ENCODE data around the gene INPP5A. TPM values are rescaled to one million over a fixed set of nuclear protein-coding genes. Genes with fewer than 3 reads are reported as not detected.

Gene INPP5A
- total and polyA plus RNA-seq, 10 of the 15 experiments (the other 5 are each of a cell fraction or from before 2014, with no cell fraction given): 0.52 to 15.0 (median 6.3) TPM

GRCh38 chr10:132617737-132618052, 80.1 kb downstream of the INPP5A start (continued):
- no peak for TF ChIP-seq SKIL (IDR thresholded peaks at IDR 0.05; ENCODE audit: low read depth, poor library complexity, severe bottlenecking)
- no peak for TF ChIP-seq SP1 (IDR thresholded peaks at IDR 0.05; ENCODE audit: low read depth, low read length)
- no peak for TF ChIP-seq PBX3 (IDR thresholded peaks at IDR 0.05; ENCODE audit: insufficient replicate concordance, low read depth, low read length)
- TF ChIP-seq PAX8 (IDR thresholded peaks at IDR 0.05): no peak
- no peak for TF ChIP-seq MTA2 (IDR thresholded peaks at IDR 0.05; ENCODE audit: low read depth)
- TF ChIP-seq SMARCA5 (IDR thresholded peaks at IDR 0.05): no peak

GRCh38 chr10:132618158-132618919, 80.8 kb downstream of the INPP5A start:
- Histone ChIP-seq H3K9ac (ENCODE audit: control insufficient read depth, insufficient read depth, low read length) (no peak overlapping the region), H3K4me3 (no peak overlapping the region), H3K4me1 (ENCODE audit: control insufficient read depth, insufficient read depth, low read length) (no peaks in the 10 kb centered on the region), H4K20me1 (ENCODE audit: control insufficient read depth, insufficient read depth) (no peaks in the 10 kb centered on the region), H3K4me2 (ENCODE audit: control insufficient read depth, insufficient read depth) (no peak overlapping the region), H2AFZ (ENCODE audit: control insufficient read depth, low read depth, low read length) (no peak overlapping the region), H3K79me2 (ENCODE audit: control insufficient read depth, insufficient read depth, low read length) (no peaks in the 10 kb centered on the region), H3K9me3 (replicated peaks; ENCODE audit: control insufficient read depth, insufficient read depth, low read length) (peaks cover 2% of the 10 kb centered on the region; the same call in 1 of the 3 replicates), H3K27ac (ENCODE audit: control insufficient read depth, insufficient read depth) (no peak overlapping the region), H3K36me3 (ENCODE audit: control insufficient read depth in 2 of 2, insufficient read depth in 2 of 2, low read length in 1 of 2) (peaks cover 0 to 4% of the 10 kb centered on the region in 2 experiments; a peak in 2 of 4 replicates), H3K27me3 (replicated peaks in 1 of 2; ENCODE audit: control insufficient read depth in 2 of 2, insufficient read depth in 2 of 2, low read length in 1 of 2) (no peaks in the 10 kb centered on the region)
- intact Hi-C loops (cut with micrococcal nuclease; ENCODE audit: unreplicated experiment): no loop called here
- BruUV-seq (replicated peaks): no TSS peak
- SMC1A ChIA-PET (ENCODE audit: uncharacterized antibody, unreplicated experiment): interaction anchor here (0.8 to 1.9 kb wide), 4 partner anchors 25 to 159 kb away, joined by 3 to 5 read pairs (median 4); no protein-coding TSS in a partner anchor
- in situ Hi-C loops (cut with MboI): no loop called here
- RAD21 ChIA-PET (ENCODE audit: unreplicated experiment): interaction anchor here (0.9 kb wide), 1 partner anchor 78 kb away, joined by 3 read pairs; no protein-coding TSS in a partner anchor
- POLR2A ChIA-PET: no interaction called here
- 100% methylated on average over 6 of the region's 6 CpGs for WGBS (ENCODE audit: insufficient coverage, insufficient replicate concordance, low lambda C conversion rate, missing lambda C conversion rate)
- DNase-seq (ENCODE audit: low read depth, low spot score): no peak
- no peak for ATAC-seq
- FAIRE-seq: no peak
- CTCF ChIA-PET: interaction anchor here (0.6 to 1.3 kb wide), 2 partner anchors 18 to 43 kb away, joined by 3 to 4 read pairs; no protein-coding TSS in a partner anchor
- TF ChIP-seq NR2C2 (IDR thresholded peaks at IDR 0.05; ENCODE audit: borderline replicate concordance, control insufficient read depth, insufficient read length, low read depth) (no peak), BCL3 (IDR thresholded peaks at IDR 0.05; ENCODE audit: borderline replicate concordance, insufficient read depth, low read depth, low read length, poor library complexity, severe bottlenecking) (no peak), ATF7 (IDR thresholded peaks at IDR 0.05; ENCODE audit: low read depth) (no peak), CTCF (IDR thresholded peaks at IDR 0.05 in 2 of 3, conservative IDR thresholded peaks at IDR 0.05 in 1 of 3; ENCODE audit: control insufficient read depth in 2 of 3, extremely low read depth in 1 of 3, insufficient read depth in 1 of 3, low read depth in 3 of 3, low read length in 3 of 3) (no peak), TARDBP (IDR thresholded peaks at IDR 0.05; ENCODE audit: borderline replicate concordance) (no peak), RBBP5 (conservative IDR thresholded peaks at IDR 0.05) (no peak), SKIL (IDR thresholded peaks at IDR 0.05; ENCODE audit: low read depth, poor library complexity, severe bottlenecking) (no peak)

Data from GM12878 (cell line).